ENCODE measurements around the gene SLC25A11. TPM values are rescaled to one million over a fixed set of nuclear protein-coding genes. Genes with fewer than 3 reads are reported as not detected.
"Not testable (repeated sequence)": the region's sequence is repeated elsewhere in the genome, so short reads cannot be mapped to it uniquely, and the experiment has no call there.

The SLC25A11 gene
- total RNA-seq, 1 donor from 2014 or later, result 59.2 TPM

GRCh38 chr17:4944554-4945175 lies 4.8 kb upstream of the SLC25A11 start:
- no peak for DNase-seq

- no peak for DNase-seq
Measured at GRCh38 chr17:4944163-4944553, 4.3 kb upstream of the SLC25A11 start.

- peak; percentile 41 for DNase-seq
Measured at GRCh38 chr17:4942760-4943508, 3.1 kb upstream of the SLC25A11 start.

GRCh38 chr17:4941319-4941610 lies 1.4 kb upstream of the SLC25A11 start:
- no peak for DNase-seq

- no peak for DNase-seq
Measured at GRCh38 chr17:4940555-4941318, 891 bp upstream of the SLC25A11 start.

- DNase-seq, result no peak
Measured at GRCh38 chr17:4939546-4939795, 375 bp downstream of the SLC25A11 start.

- DNase-seq, result peak; percentile 38
Measured at GRCh38 chr17:4938688-4939545, 929 bp downstream of the SLC25A11 start.

GRCh38 chr17:4938069-4938491 lies 1.8 kb downstream of the SLC25A11 start:
- DNase-seq, result no peak

- no peak for DNase-seq
Measured at GRCh38 chr17:4937553-4937952, 2.3 kb downstream of the SLC25A11 start.

- DNase-seq, result no peak
Measured at GRCh38 chr17:4936436-4936835, 3.4 kb downstream of the SLC25A11 start.

GRCh38 chr17:4935650-4936049 lies 4.2 kb downstream of the SLC25A11 start:
- DNase-seq, result no peak

- peak; percentile 43 for DNase-seq
Measured at GRCh38 chr17:4934173-4934979, 5.5 kb downstream of the SLC25A11 start.

- no peak for DNase-seq
Measured at GRCh38 chr17:4933646-4934045, 6.2 kb downstream of the SLC25A11 start.

- DNase-seq, result no peak
Measured at GRCh38 chr17:4932756-4933155, 7.1 kb downstream of the SLC25A11 start.

- no peak for DNase-seq
Measured at GRCh38 chr17:4931963-4932362, 7.9 kb downstream of the SLC25A11 start, which contains the start of gene GP1BA. Gene GP1BA (plus strand): TSS chr17:4932277. CDS start chr17:4932605, 328 bp downstream.

GRCh38 chr17:4928881-4929280 lies 11.0 kb downstream of the SLC25A11 start:
- no peak for DNase-seq

GRCh38 chr17:4926577-4927335 lies 13.1 kb downstream of the SLC25A11 start:
- DNase-seq, result not testable (repeated sequence)

GRCh38 chr17:4921320-4921719 lies 18.5 kb downstream of the SLC25A11 start:
- no peak for DNase-seq

- DNase-seq, result no peak
Measured at GRCh38 chr17:4920351-4921048, 19.3 kb downstream of the SLC25A11 start.

- DNase-seq, result no peak
Measured at GRCh38 chr17:4919511-4920047, 20.3 kb downstream of the SLC25A11 start.

All from dermis blood vessel endothelial cell (primary cell).